Measurements from ENCODE around the gene LITAF. TPM values are rescaled to one million over a fixed set of nuclear protein-coding genes. Genes with fewer than 3 reads are reported as not detected.

Gene LITAF
- total and polyA plus RNA-seq, 2 of the 4 experiments (the other 2 are of a cell fraction) = 113 to 206 TPM

DNA sequence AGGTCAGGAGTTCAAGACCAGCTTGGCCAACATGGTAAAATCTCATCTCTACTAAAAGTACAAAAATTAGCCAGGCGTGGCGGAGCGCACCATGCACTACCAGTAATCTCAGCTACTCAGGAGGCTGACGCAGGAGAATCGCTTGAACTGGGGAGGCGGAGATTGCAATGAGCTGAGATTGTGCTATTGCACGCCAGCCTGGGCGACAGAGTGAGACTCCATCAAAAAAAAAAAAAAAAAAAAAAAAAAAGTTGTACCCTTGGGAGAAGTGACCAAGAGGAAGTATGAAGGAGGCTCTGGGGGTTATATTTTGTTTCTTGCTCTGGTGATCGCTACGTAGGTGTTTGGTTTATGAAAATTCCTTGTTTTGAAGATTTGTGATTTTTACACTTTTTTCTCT, 66.3 kb downstream of the LITAF start:
- H2AK5ac ChIP-seq (ENCODE audit: low read depth, low read length) = no peak overlapping the region
- CTCF ChIA-PET = no interaction called here
- no peak overlapping the region for H3K27ac ChIP-seq (ENCODE audit: insufficient read depth, low read length)
- H4K8ac ChIP-seq (ENCODE audit: low read depth in 2 of 2, low read length in 2 of 2) = no peak overlapping the region
- POLR2A ChIA-PET (ENCODE audit: unreplicated experiment) = no interaction called here
- BruUV-seq (replicated peaks) = no TSS peak
- H3K36me3 ChIP-seq (ENCODE audit: control insufficient read depth, insufficient read depth, low read length) = no peaks in the 10 kb centered on the region
- no peaks in the 10 kb centered on the region for H3K4me1 ChIP-seq (ENCODE audit: control insufficient read depth, insufficient read depth, low read length)
- H2AFZ ChIP-seq (replicated peaks; ENCODE audit: low read length, poor library complexity) = no peak overlapping the region
- dilution Hi-C loops (cut with HindIII; ENCODE audit: low sequenced_read_pairs, unreplicated experiment) (no loop called here), in situ Hi-C loops (cut with MboI; ENCODE audit: low sequenced_read_pairs) (no loop called here), intact Hi-C loops (cut with micrococcal nuclease) (no loop called here)
- no peak overlapping the region for H4K91ac ChIP-seq (ENCODE audit: insufficient read depth, low read depth, low read length)
- no peak overlapping the region for H3K9ac ChIP-seq (ENCODE audit: low read depth, low read length)
- H4K20me1 ChIP-seq (ENCODE audit: insufficient read depth, low read length) = no peaks in the 10 kb centered on the region
- H2BK20ac ChIP-seq (ENCODE audit: low read depth, low read length) = no peak overlapping the region
- H3K56ac ChIP-seq (ENCODE audit: extremely low read depth, insufficient read depth, low read length) = no peak overlapping the region
- no peak overlapping the region for H3K23ac ChIP-seq (ENCODE audit: low read depth, low read length)
- no peak for DNase-seq
- no peak overlapping the region for H3K4me3 ChIP-seq (ENCODE audit: insufficient read depth, low read depth, low read length)
- no peak overlapping the region for H2BK5ac ChIP-seq (ENCODE audit: low read depth, low read length, poor library complexity, severe bottlenecking)
- no peak overlapping the region for H2BK15ac ChIP-seq (ENCODE audit: low read depth, low read length)
- H3K27me3 ChIP-seq (ENCODE audit: control insufficient read depth, insufficient read depth, low read length) = peaks cover 29% of the 10 kb centered on the region; the same call in 1 of the 2 replicates
- H3K14ac ChIP-seq (replicated peaks; ENCODE audit: low read depth, low read length) = no peak overlapping the region
- H4K5ac ChIP-seq (ENCODE audit: low read depth, low read length) = no peak overlapping the region
- H3K4me2 ChIP-seq (ENCODE audit: low read depth, low read length) = no peak overlapping the region
- peaks cover 6% of the 10 kb centered on the region for H3K9me3 ChIP-seq (ENCODE audit: control insufficient read depth, insufficient read depth, low read length)
- WGBS, 2 experiments (ENCODE audit: extremely low coverage in 2 of 2, insufficient read length in 1 of 2) = 100% methylated on average over 3 of the region's 10 CpGs; no CpG with 5 or more reads in 1 of the 2 experiments
- H3K79me1 ChIP-seq (ENCODE audit: low read depth in 1 of 2, low read length in 2 of 2) = no peaks in the 10 kb centered on the region
- H3K4ac ChIP-seq (ENCODE audit: low read depth, low read length) = no peak overlapping the region
- no peak for TF ChIP-seq RCOR1 (IDR thresholded peaks at IDR 0.05; ENCODE audit: insufficient replicate concordance, low read length)
- TF ChIP-seq CTCF (conservative IDR thresholded peaks at IDR 0.05; ENCODE audit: low read depth, low read length) = no peak
- no peak for TF ChIP-seq SMC3 (IDR thresholded peaks at IDR 0.05; ENCODE audit: low read depth, low read length)
- H3K18ac ChIP-seq (ENCODE audit: low read depth, low read length) = no peak overlapping the region
- H2AK9ac ChIP-seq (replicated peaks; ENCODE audit: low read depth, low read length, poor library complexity) = no peak overlapping the region
- no peaks in the 10 kb centered on the region for H3K9me1 ChIP-seq (ENCODE audit: insufficient read depth, low read length)
- no peak overlapping the region for H2BK120ac ChIP-seq (ENCODE audit: low read depth, low read length)
- ATAC-seq (ENCODE audit: low read depth) = no peak
